Osteocyte (in vitro differentiated cells): ENCODE measurements around the gene BBOX1. TPM values are rescaled to one million over a fixed set of nuclear protein-coding genes. Genes with fewer than 3 reads are reported as not detected.

Source experiments
- DNase-seq: peaks from one replicate; pipeline ENCODE4 v3.0.0; 2021; ENCODE audit warnings: mixed read lengths; ENCODE audit not compliant: unreplicated experiment; ENCODE audit errors: extremely low spot score
- H3K27ac Mint-ChIP-seq: one replicate; pipeline ENCODE4 v1.8.0; 2021; ENCODE audit warnings: mild to moderate bottlenecking, mixed read lengths; ENCODE audit not compliant: unreplicated experiment
- H3K27me3 Mint-ChIP-seq: one replicate; pipeline ENCODE4 v1.8.0; 2021; ENCODE audit warnings: mixed read lengths; ENCODE audit not compliant: unreplicated experiment
- H3K36me3 Mint-ChIP-seq: one replicate; pipeline ENCODE4 v1.8.0; 2021; ENCODE audit warnings: mixed read lengths; ENCODE audit not compliant: unreplicated experiment
- H3K4me1 Mint-ChIP-seq: one replicate; pipeline ENCODE4 v1.8.0; 2021; ENCODE audit warnings: mixed read lengths; ENCODE audit not compliant: unreplicated experiment
- H3K4me3 Mint-ChIP-seq: one replicate; pipeline ENCODE4 v1.8.0; 2021; ENCODE audit warnings: mild to moderate bottlenecking, moderate library complexity, mixed read lengths; ENCODE audit not compliant: unreplicated experiment
- H3K9me3 Mint-ChIP-seq: one replicate; pipeline ENCODE4 v1.8.0; 2021; ENCODE audit warnings: mixed read lengths; ENCODE audit not compliant: unreplicated experiment
- long read RNA-seq: library from polyadenylated mRNA; unstranded; transcript quantifications from one replicate; pipeline ENCODE4 v2.0.0, GENCODE V29; 2021
- total RNA-seq: library from RNA; stranded (reverse); gene quantifications from 2 replicates; pipeline ENCODE4 v1.2.1, GENCODE V29; 2021
- TF ChIP-seq, protein P1 (sequence below): fragments of 200-600 bp; sonication (generic); IDR thresholded peaks from 2 replicates; pipeline ENCODE4 v1.5.0; 2021; ENCODE audit warnings: antibody characterized with exemption, mild to moderate bottlenecking, moderate library complexity

Gene BBOX1, protein sequence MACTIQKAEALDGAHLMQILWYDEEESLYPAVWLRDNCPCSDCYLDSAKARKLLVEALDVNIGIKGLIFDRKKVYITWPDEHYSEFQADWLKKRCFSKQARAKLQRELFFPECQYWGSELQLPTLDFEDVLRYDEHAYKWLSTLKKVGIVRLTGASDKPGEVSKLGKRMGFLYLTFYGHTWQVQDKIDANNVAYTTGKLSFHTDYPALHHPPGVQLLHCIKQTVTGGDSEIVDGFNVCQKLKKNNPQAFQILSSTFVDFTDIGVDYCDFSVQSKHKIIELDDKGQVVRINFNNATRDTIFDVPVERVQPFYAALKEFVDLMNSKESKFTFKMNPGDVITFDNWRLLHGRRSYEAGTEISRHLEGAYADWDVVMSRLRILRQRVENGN
- 2.6 and 3.4 TPM in 2 replicates for total RNA-seq
- long read RNA-seq, transcript BBOX1-202 (7 exons, 1,596 nt) = major isoform, 24 of 28 reads
- long read RNA-seq, partial matches to known transcripts = 0 of 28 reads
- long read RNA-seq, other reads (novel, unspliced or antisense) = 2 of 28 reads

DNA sequence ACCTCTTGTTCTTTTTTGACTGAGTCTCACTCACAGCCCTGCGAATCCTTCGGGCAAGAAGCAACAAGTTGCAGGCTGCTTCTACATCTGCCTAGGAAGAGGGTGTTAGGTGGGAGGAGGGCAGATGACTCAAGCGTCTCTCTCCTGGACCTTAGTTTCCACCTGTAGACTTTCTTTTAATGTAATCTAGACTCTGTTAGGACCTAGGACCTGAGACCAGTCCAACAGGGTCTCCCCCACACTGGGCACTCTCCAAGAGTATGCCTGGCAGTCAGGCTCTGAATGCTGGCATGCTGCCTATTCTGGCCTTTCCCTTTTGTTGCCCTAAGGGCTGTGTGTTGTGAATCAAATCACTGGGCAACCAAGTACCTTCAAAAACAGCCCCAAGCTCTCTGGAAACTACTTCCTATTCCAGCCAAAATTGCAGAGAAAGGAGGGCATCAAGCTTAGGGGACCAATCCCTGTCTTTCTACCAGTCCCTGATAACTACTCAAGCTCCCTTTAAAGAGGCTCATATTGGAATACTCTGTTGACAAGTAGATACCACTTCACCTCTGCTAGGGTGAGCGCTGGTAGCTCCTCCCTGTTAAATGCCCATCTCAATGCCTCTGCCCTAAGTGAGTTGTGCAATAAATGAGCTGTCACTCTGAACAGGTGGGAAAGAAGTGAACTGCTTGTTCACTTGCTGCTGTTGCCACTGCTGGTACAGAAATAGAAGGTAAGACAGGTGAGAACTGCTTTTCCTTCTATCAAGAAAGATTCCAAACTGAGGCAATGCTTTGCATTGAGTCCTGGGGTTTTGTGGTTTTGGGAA is at the start of gene BBOX1:
Gene BBOX1, plus strand, starts transcription at position 514 of the 814 bp plus-strand sequence. CDS start 14,616 bp downstream, outside the sequence.
- H3K27me3 Mint-ChIP-seq = peaks cover 8% of the 10 kb centered on the region
- TF ChIP-seq, protein P1, sequence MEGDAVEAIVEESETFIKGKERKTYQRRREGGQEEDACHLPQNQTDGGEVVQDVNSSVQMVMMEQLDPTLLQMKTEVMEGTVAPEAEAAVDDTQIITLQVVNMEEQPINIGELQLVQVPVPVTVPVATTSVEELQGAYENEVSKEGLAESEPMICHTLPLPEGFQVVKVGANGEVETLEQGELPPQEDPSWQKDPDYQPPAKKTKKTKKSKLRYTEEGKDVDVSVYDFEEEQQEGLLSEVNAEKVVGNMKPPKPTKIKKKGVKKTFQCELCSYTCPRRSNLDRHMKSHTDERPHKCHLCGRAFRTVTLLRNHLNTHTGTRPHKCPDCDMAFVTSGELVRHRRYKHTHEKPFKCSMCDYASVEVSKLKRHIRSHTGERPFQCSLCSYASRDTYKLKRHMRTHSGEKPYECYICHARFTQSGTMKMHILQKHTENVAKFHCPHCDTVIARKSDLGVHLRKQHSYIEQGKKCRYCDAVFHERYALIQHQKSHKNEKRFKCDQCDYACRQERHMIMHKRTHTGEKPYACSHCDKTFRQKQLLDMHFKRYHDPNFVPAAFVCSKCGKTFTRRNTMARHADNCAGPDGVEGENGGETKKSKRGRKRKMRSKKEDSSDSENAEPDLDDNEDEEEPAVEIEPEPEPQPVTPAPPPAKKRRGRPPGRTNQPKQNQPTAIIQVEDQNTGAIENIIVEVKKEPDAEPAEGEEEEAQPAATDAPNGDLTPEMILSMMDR = no peak
- peaks cover 36% of the 10 kb centered on the region for H3K9me3 Mint-ChIP-seq
- H3K4me3 Mint-ChIP-seq = no peak within 1 kb of the TSS
- no peak for DNase-seq
- H3K27ac Mint-ChIP-seq = peak within 1 kb of the TSS; percentile 38
- H3K4me1 Mint-ChIP-seq = peaks cover 18% of the 10 kb centered on the region
- peaks cover 11% of the 10 kb centered on the region for H3K36me3 Mint-ChIP-seq

DNA sequence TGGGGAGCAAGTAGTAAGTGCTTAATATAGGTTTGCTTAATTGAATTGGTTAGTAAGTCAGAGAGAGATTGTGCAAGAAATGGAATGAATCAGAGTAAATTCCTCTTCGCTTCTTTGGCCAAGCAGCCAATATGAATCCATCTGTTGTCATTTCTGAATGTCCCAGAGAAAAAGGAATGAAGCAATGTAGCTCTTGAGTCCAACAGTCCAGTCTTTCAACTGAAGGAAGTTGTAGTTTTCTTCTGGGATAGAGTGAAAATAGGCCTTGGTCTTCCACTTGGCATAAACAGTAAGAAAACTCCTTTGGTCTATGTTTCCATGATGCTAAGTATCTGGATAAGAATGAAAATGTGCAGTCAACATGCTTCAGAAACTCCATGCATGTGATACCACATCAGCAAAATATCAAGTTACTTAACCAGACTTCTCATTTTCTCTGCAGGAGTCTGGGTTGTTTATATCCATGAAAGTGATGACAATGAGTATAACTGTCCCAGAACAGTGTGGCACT is 48.5 kb upstream of the BBOX1 start:
- no peak overlapping the region for H3K4me3 Mint-ChIP-seq
- peak overlapping the region; percentile 65 for H3K27ac Mint-ChIP-seq
- DNase-seq = no peak
- peaks cover 5% of the 10 kb centered on the region for H3K9me3 Mint-ChIP-seq
- TF ChIP-seq, protein P1 = no peak
- no peaks in the 10 kb centered on the region for H3K36me3 Mint-ChIP-seq
- no peaks in the 10 kb centered on the region for H3K27me3 Mint-ChIP-seq
- H3K4me1 Mint-ChIP-seq = peaks cover 63% of the 10 kb centered on the region

DNA sequence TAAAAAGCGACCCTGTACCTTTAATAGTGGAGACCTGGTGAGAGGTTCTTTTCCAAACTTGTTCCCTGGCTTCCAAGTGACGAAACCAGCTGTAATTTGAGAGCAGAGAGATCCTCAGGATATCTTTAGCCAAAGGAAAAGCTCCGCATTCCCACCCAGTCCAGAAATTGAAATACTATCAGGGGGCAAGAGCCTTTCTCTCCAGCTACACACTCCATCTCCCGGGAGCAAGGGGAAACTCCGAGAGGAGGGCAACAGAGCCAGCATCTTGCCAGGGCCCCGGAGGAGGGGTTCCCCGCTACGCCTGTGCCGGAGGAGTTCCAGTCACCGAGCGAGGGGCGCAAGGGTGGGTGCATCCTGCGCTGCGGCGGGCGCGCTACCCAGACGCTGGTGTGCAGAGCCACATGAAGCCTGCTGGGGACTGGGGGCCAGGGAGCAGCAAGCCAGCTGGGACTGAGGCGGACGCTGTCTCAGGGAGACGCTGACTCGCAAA is 46.6 kb upstream of the BBOX1 start, which contains the start of gene FIBIN:
Gene FIBIN, plus strand, starts transcription at position 148 of the 493 bp plus-strand sequence. CDS start 415 bp downstream, outside the sequence.
- DNase-seq = peak; percentile 82
- Mint-ChIP-seq H3K4me1 (peaks cover 51% of the 10 kb centered on the region), H3K27ac (peak within 1 kb of the TSS; percentile 52), H3K27me3 (no peaks in the 10 kb centered on the region), H3K9me3 (peaks cover 5% of the 10 kb centered on the region), H3K36me3 (no peaks in the 10 kb centered on the region), H3K4me3 (peak within 1 kb of the TSS; percentile 79)
- TF ChIP-seq, protein P1 = no peak

DNA sequence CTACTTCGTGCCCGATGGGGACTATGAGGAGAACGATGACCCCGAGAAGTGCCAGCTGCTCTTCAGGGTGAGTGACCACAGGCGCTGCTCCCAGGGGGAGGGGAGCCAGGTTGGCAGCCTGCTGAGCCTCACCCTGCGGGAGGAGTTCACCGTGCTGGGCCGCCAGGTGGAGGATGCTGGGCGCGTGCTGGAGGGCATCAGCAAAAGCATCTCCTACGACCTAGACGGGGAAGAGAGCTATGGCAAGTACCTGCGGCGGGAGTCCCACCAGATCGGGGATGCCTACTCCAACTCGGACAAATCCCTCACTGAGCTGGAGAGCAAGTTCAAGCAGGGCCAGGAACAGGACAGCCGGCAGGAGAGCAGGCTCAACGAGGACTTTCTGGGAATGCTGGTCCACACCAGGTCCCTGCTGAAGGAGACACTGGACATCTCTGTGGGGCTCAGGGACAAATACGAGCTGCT is 46.0 kb upstream of the BBOX1 start:
- peaks cover 51% of the 10 kb centered on the region for H3K4me1 Mint-ChIP-seq
- no peak for DNase-seq
- peaks cover 5% of the 10 kb centered on the region for H3K9me3 Mint-ChIP-seq

More for the DNA sequence above, 46.0 kb upstream of the BBOX1 start:
- no peaks in the 10 kb centered on the region for H3K36me3 Mint-ChIP-seq
- H3K4me3 Mint-ChIP-seq = peak overlapping the region; percentile 79
- H3K27ac Mint-ChIP-seq = no peak overlapping the region
- H3K27me3 Mint-ChIP-seq = no peaks in the 10 kb centered on the region
- TF ChIP-seq, protein P1 = no peak
